GM10248 (cell line): ENCODE measurements around the gene PRDM16.

ENCODE experiments used
- CTCF ChIA-PET: fragments of 300-600 bp; sonication (Branson Sonifier 250); formaldehyde crosslinking; extraction: SDS; loops from one replicate; lab custom pipeline; 2021; ENCODE audit warnings: antibody characterized with exemption; lab: Yijun Ruan, JAX
- POLR2A ChIA-PET: fragments of 350-650 bp; sonication (Branson Sonifier 250); formaldehyde crosslinking; extraction: SDS; loops from one replicate; lab custom pipeline; 2020; ENCODE audit warnings: antibody characterized with exemption; lab: Yijun Ruan, JAX
- DNase-seq: peaks from one replicate; pipeline ENCODE4 v3.0.0; 2012; ENCODE audit errors: extremely low spot score
- CTCF ChIP-seq: IDR thresholded peaks from 2 replicates; pipeline ENCODE4 v1.5.1; 2012; ENCODE audit warnings: mild to moderate bottlenecking, low read depth; ENCODE audit errors: extremely low read depth, missing control alignments, control extremely low read depth

PRDM16 gene

GRCh38 chr1:3198371-3199271 lies 129.6 kb downstream of the PRDM16 start:
- DNase-seq: no peak
- ChIA-PET CTCF (interaction anchor here (1.4 kb wide), 1 partner anchor 33 kb away, joined by 3 read pairs; no protein-coding TSS in a partner anchor), POLR2A (no interaction called here)
- TF ChIP-seq CTCF: no peak

DNA sequence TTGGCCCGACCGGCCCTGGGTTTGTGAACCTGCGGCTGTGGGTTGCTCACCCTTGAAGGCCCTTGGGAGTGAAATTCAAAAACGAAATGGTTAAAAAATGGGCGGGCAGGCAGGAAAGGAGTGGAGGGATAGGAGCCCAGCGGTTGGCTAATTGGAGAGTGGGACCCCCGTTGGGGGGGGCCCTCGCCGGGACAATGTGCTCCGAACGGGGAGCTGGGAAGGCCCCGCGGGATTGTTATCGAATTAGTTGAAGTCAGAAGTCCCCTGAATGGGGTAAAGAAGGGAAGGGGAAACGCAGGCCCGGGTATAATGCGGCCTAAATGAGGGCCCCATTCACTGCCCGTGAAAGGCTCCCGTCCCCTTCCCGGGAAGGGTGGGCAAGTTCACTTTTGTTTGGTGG lies 135.7 kb downstream of the PRDM16 start:
- ChIA-PET POLR2A (no interaction called here), CTCF (no interaction called here)
- DNase-seq: no peak
- TF ChIP-seq CTCF: no peak

DNA sequence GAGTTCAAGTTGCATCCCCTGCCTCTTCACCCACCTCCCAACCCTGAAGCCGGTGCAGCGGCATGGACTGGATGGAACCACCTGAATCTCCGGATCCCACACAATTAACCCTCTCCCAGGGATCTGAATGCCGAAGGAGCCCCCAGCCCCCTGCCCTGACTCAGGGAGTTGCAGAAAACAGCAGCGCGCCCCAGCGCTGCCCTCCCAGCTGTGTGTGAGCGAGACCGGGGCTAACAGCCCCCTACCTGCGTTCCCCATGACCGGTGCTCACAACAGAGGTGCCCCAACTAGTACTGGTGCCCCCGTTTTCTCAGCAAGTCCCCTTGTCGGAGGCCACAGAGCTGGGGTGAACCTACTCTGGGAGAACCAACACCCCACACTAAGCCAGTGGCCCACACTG lies 136.8 kb downstream of the PRDM16 start:
- POLR2A ChIA-PET: no interaction called here
- no peak for TF ChIP-seq CTCF
- DNase-seq: no peak
- CTCF ChIA-PET: no interaction called here

DNA sequence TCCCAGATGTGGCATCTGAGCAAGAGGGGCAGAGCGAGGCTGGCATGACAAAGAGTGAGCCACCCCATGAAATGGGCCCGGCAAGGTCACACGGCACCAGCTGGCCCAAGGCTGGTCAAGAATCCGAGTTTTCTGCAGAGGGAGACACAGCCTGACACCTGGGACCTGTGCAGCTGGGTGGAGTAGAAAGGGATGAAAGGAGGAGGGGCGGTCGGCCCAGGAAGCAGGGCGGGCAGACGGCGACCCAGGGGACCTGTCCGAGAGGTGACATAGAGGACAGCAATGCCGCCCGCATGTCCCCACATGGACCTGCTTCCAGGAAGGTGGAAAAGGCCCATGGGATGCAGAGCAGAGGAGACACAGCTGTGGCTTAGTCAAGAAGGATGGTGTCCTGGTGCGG lies 137.7 kb downstream of the PRDM16 start:
- DNase-seq: no peak
- ChIA-PET CTCF (no interaction called here), POLR2A (no interaction called here)
- no peak for TF ChIP-seq CTCF

DNA sequence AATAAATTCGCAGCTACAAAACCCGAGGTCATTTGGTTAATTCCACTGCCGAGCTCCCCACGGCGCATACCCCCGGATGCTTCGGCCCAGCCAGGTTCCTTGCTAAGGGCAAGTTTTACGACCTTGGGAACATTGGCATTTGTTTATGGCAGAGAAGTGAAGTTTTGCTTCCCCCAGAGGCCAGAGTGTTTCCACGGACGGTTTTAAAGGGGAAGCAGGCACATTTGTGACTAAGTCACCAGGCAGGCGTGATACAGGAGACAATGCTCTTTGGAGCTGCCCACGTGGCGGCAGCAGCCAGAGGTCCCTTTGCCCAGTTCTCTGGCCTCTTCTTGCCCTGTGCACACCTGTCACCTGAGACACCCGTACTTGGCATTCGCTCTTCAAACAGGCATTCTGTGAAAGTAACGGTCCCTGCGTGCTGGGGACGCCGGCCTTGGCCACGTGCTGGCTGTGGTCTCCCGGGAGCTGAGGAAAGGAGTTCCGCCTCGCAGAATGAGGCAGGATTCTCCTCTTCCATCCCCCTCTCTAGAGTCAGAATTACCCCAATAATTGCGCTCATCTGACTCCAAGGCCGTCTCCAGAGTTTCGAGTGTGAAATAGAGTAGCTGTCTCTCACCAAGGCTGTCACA lies 138.3 kb downstream of the PRDM16 start:
- TF ChIP-seq CTCF: no peak
- POLR2A ChIA-PET: no interaction called here
- DNase-seq: no peak
- CTCF ChIA-PET: no interaction called here

DNA sequence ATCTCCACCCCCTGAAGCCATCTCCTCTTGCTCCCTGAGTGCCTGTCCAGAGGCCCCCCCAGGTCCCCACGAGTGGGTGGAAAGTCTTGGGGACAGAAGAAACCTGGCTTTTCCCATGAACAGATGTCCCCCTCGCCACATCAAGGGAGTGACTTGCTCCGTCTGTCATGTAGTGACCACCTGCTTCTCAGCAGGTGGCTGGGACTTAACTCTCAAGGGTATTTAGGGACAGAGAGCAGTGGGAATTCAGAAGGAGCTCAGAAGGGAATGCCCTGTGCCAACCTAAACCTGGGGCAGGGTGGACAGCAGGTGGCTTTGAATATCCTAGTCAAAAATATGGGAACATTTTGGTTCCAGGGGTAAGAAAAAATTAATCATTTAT lies 139.8 kb downstream of the PRDM16 start:
- TF ChIP-seq CTCF: no peak
- ChIA-PET POLR2A (no interaction called here), CTCF (no interaction called here)
- no peak for DNase-seq
